ENCODE data around the gene PRKCZ. TPM values are rescaled to one million over a fixed set of nuclear protein-coding genes. Genes with fewer than 3 reads are reported as not detected.

The PRKCZ gene
- total RNA-seq, 1 donor from 2014 or later: 2.5 TPM

- no peaks in the 10 kb centered on the region for H3K27me3 Mint-ChIP-seq
- peak overlapping the region; percentile 90 for H3K4me3 Mint-ChIP-seq
- intact Hi-C loops (cut with micrococcal nuclease): loop anchor here (1.0 to 5.0 kb wide), 6 partner anchors 9 to 354 kb away; partner anchors contain the start of gene PANK4
- DNase-seq: peak; percentile 97
- peaks cover 2% of the 10 kb centered on the region for H3K36me3 Mint-ChIP-seq (ENCODE audit: low read depth)
- no peaks in the 10 kb centered on the region for H3K9me3 Mint-ChIP-seq
- peaks cover 17% of the 10 kb centered on the region for H3K4me1 Mint-ChIP-seq
- peak overlapping the region; percentile 93 for H3K27ac Mint-ChIP-seq
Measured at GRCh38 chr1:2194898-2195673, 144.9 kb downstream of the PRKCZ start.

GRCh38 chr1:2195785-2196184 lies 145.6 kb downstream of the PRKCZ start:
- intact Hi-C loops (cut with micrococcal nuclease): loop anchor here (1.0 to 5.0 kb wide), 6 partner anchors 9 to 353 kb away; partner anchors contain the start of gene PANK4
- peaks cover 18% of the 10 kb centered on the region for H3K4me1 Mint-ChIP-seq
- peaks cover 2% of the 10 kb centered on the region for H3K36me3 Mint-ChIP-seq (ENCODE audit: low read depth)
- H3K9me3 Mint-ChIP-seq: no peaks in the 10 kb centered on the region
- no peaks in the 10 kb centered on the region for H3K27me3 Mint-ChIP-seq
- H3K4me3 Mint-ChIP-seq: no peak overlapping the region
- DNase-seq: no peak
- peak overlapping the region; percentile 53 for H3K27ac Mint-ChIP-seq

- intact Hi-C loops (cut with micrococcal nuclease): loop anchor here (5.0 kb wide), 1 partner anchor 330 kb away; the partner anchor contains the start of gene PANK4
- no peak overlapping the region for H3K27ac Mint-ChIP-seq
Measured at GRCh38 chr1:2196901-2197638, 146.9 kb downstream of the PRKCZ start.

GRCh38 chr1:2197707-2198165 lies 147.5 kb downstream of the PRKCZ start:
- intact Hi-C loops (cut with micrococcal nuclease): loop anchor here (2.0 to 5.0 kb wide), 2 partner anchors 103 to 330 kb away; partner anchors contain the start of gene PANK4
- Mint-ChIP-seq H3K9me3 (no peaks in the 10 kb centered on the region), H3K27me3 (no peaks in the 10 kb centered on the region), H3K4me3 (no peak overlapping the region), H3K27ac (peak overlapping the region; percentile 41), H3K4me1 (peaks cover 15% of the 10 kb centered on the region), H3K36me3 (ENCODE audit: low read depth) (no peaks in the 10 kb centered on the region)
- no peak for DNase-seq

More at GRCh38 chr1:2196901-2197638, 146.9 kb downstream of the PRKCZ start:
- Mint-ChIP-seq H3K4me3 (no peak overlapping the region), H3K27me3 (no peaks in the 10 kb centered on the region), H3K4me1 (peaks cover 16% of the 10 kb centered on the region), H3K9me3 (no peaks in the 10 kb centered on the region), H3K36me3 (ENCODE audit: low read depth) (no peaks in the 10 kb centered on the region)
- DNase-seq: no peak

GRCh38 chr1:2198571-2198970 lies 148.4 kb downstream of the PRKCZ start:
- intact Hi-C loops (cut with micrococcal nuclease): loop anchor here (2.0 to 5.0 kb wide), 2 partner anchors 102 to 329 kb away; partner anchors contain the start of gene PANK4
- Mint-ChIP-seq H3K27me3 (no peaks in the 10 kb centered on the region), H3K27ac (peak overlapping the region; percentile 89), H3K4me1 (peaks cover 13% of the 10 kb centered on the region), H3K36me3 (ENCODE audit: low read depth) (no peaks in the 10 kb centered on the region), H3K9me3 (no peaks in the 10 kb centered on the region), H3K4me3 (peak overlapping the region; percentile 96)
- no peak for DNase-seq

GRCh38 chr1:2199042-2199810 lies 149.0 kb downstream of the PRKCZ start:
- peak overlapping the region; percentile 89 for H3K27ac Mint-ChIP-seq
- peak overlapping the region; percentile 96 for H3K4me3 Mint-ChIP-seq
- intact Hi-C loops (cut with micrococcal nuclease): loop anchor here (2.0 to 5.0 kb wide), 2 partner anchors 102 to 328 kb away; partner anchors contain the start of gene PANK4
- H3K27me3 Mint-ChIP-seq: no peaks in the 10 kb centered on the region
- H3K4me1 Mint-ChIP-seq: peaks cover 13% of the 10 kb centered on the region
- H3K9me3 Mint-ChIP-seq: no peaks in the 10 kb centered on the region
- no peaks in the 10 kb centered on the region for H3K36me3 Mint-ChIP-seq (ENCODE audit: low read depth)
- DNase-seq: peak; percentile 96

- Mint-ChIP-seq H3K27ac (no peak overlapping the region), H3K9me3 (no peaks in the 10 kb centered on the region), H3K4me1 (peaks cover 11% of the 10 kb centered on the region), H3K36me3 (ENCODE audit: low read depth) (no peaks in the 10 kb centered on the region), H3K4me3 (peak overlapping the region; percentile 96), H3K27me3 (no peaks in the 10 kb centered on the region)
- intact Hi-C loops (cut with micrococcal nuclease): no loop called here
- no peak for DNase-seq
Measured at GRCh38 chr1:2200308-2200943, 150.2 kb downstream of the PRKCZ start.

- Mint-ChIP-seq H3K4me1 (peaks cover 13% of the 10 kb centered on the region), H3K27ac (no peak overlapping the region), H3K27me3 (no peaks in the 10 kb centered on the region), H3K4me3 (no peak overlapping the region), H3K36me3 (ENCODE audit: low read depth) (no peaks in the 10 kb centered on the region), H3K9me3 (no peaks in the 10 kb centered on the region)
- intact Hi-C loops (cut with micrococcal nuclease): no loop called here
- DNase-seq: no peak
Measured at GRCh38 chr1:2201062-2201461, 150.9 kb downstream of the PRKCZ start.

GRCh38 chr1:2202008-2202575 lies 151.9 kb downstream of the PRKCZ start:
- Mint-ChIP-seq H3K27me3 (no peaks in the 10 kb centered on the region), H3K4me3 (no peak overlapping the region), H3K9me3 (no peaks in the 10 kb centered on the region), H3K36me3 (ENCODE audit: low read depth) (no peaks in the 10 kb centered on the region), H3K4me1 (peaks cover 13% of the 10 kb centered on the region), H3K27ac (no peak overlapping the region)
- DNase-seq: no peak
- intact Hi-C loops (cut with micrococcal nuclease): no loop called here

- Mint-ChIP-seq H3K36me3 (ENCODE audit: low read depth) (no peaks in the 10 kb centered on the region), H3K4me1 (peaks cover 13% of the 10 kb centered on the region), H3K9me3 (no peaks in the 10 kb centered on the region), H3K4me3 (no peak overlapping the region), H3K27ac (no peak overlapping the region), H3K27me3 (no peaks in the 10 kb centered on the region)
- no peak for DNase-seq
- intact Hi-C loops (cut with micrococcal nuclease): no loop called here
Measured at GRCh38 chr1:2202843-2203601, 152.8 kb downstream of the PRKCZ start.

- H3K36me3 Mint-ChIP-seq (ENCODE audit: low read depth): no peaks in the 10 kb centered on the region
- no peak for DNase-seq
- no peak overlapping the region for H3K4me3 Mint-ChIP-seq
- no peak overlapping the region for H3K27ac Mint-ChIP-seq
- H3K4me1 Mint-ChIP-seq: peaks cover 13% of the 10 kb centered on the region
- intact Hi-C loops (cut with micrococcal nuclease): loop anchor here (1.0 to 2.0 kb wide), 2 partner anchors 9 to 23 kb away; no protein-coding TSS in a partner anchor
- no peaks in the 10 kb centered on the region for H3K9me3 Mint-ChIP-seq
- no peaks in the 10 kb centered on the region for H3K27me3 Mint-ChIP-seq
Measured at GRCh38 chr1:2203671-2204414, 153.6 kb downstream of the PRKCZ start.
